ENCODE data around the gene RPL26. TPM values are rescaled to one million over a fixed set of nuclear protein-coding genes. Genes with fewer than 3 reads are reported as not detected.

Gene RPL26
- total RNA-seq, 4 donors from 2014 or later = 851 to 2,184 (median 1,124) TPM

DNA sequence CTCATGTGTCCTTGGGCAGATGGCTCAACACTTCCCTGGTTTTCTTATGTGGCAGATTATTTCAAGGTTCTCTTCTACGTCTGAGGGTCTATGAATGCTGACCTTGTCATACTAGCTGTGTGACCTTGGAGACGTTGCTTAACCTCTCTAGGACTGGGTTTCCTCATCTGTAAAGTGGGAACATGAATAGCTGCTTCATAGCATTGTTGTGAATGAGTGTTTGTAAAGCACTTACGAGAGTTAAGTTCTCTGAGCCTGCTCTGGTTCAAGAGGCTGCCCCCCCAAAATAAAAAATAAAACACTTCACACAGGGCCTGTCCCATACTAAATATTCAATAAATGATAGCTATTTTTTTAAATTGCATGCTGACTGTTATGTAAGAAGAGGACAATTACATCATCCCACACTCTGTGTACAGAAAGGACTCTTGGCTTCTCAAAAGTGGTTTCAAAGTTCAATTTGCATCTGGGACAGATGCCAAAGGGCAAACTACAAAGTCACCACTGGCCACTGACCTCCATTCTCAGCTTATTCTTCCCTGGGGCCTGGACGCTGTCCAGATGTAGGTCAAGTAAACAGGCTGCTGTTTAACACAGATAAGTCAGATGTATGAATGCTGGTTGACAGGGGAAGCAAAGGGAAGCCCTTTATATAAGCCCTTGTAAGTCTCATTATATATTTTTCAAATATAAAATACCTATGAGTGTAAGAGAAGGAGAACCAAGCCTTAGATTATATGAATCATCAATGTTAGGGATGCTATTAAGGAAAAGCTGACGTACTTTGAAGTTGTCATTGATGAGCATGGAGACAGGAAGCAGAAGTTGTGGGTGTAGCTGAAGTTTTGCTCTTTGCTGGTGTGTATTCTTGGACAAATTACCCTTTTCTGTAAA, 37.3 kb upstream of the RPL26 start:
- Histone ChIP-seq H3K27me3 (no peaks in the 10 kb centered on the region), H3K4me3 (no peak overlapping the region), H3K9me3 (no peaks in the 10 kb centered on the region), H3K36me3 (no peaks in the 10 kb centered on the region), H3K27ac (peak overlapping the region in 3 of 4 donors; percentile 36 to 71 (median 54)), H3K4me1 (peaks cover 0 to 21% (median 5%) of the 10 kb centered on the region in 4 donors)
- no peak for TF ChIP-seq POLR2A (IDR thresholded peaks at IDR 0.05)
- TF ChIP-seq, protein P1, sequence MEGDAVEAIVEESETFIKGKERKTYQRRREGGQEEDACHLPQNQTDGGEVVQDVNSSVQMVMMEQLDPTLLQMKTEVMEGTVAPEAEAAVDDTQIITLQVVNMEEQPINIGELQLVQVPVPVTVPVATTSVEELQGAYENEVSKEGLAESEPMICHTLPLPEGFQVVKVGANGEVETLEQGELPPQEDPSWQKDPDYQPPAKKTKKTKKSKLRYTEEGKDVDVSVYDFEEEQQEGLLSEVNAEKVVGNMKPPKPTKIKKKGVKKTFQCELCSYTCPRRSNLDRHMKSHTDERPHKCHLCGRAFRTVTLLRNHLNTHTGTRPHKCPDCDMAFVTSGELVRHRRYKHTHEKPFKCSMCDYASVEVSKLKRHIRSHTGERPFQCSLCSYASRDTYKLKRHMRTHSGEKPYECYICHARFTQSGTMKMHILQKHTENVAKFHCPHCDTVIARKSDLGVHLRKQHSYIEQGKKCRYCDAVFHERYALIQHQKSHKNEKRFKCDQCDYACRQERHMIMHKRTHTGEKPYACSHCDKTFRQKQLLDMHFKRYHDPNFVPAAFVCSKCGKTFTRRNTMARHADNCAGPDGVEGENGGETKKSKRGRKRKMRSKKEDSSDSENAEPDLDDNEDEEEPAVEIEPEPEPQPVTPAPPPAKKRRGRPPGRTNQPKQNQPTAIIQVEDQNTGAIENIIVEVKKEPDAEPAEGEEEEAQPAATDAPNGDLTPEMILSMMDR (IDR thresholded peaks at IDR 0.05) = no peak
- DNase-seq = peak; percentile 23 to 82 (median 66)

DNA sequence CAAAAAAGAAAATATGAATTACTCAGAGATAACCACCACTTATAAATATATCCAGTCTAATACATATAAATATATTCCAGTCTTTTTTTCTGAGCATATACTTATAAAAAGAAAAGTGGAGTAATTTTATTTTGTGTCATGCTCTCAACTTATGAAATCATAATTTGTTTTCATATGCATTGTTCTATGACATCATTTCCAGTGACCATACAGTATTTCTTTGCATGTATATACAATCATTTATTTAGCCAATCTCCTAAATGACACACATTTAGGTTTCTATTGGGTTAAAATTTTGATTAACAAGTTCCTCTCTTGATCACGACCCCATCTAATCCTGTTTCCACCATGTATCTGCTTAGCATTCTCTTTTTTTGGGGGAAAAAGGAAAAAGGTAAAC, 36.3 kb upstream of the RPL26 start:
- Histone ChIP-seq H3K27me3 (no peaks in the 10 kb centered on the region), H3K27ac (no peak overlapping the region), H3K4me3 (no peak overlapping the region), H3K4me1 (peaks cover 0 to 21% (median 5%) of the 10 kb centered on the region in 4 donors), H3K36me3 (no peaks in the 10 kb centered on the region), H3K9me3 (no peaks in the 10 kb centered on the region)
- no peak for DNase-seq
- TF ChIP-seq, protein P1 (IDR thresholded peaks at IDR 0.05) = no peak
- no peak for TF ChIP-seq POLR2A (IDR thresholded peaks at IDR 0.05)

DNA sequence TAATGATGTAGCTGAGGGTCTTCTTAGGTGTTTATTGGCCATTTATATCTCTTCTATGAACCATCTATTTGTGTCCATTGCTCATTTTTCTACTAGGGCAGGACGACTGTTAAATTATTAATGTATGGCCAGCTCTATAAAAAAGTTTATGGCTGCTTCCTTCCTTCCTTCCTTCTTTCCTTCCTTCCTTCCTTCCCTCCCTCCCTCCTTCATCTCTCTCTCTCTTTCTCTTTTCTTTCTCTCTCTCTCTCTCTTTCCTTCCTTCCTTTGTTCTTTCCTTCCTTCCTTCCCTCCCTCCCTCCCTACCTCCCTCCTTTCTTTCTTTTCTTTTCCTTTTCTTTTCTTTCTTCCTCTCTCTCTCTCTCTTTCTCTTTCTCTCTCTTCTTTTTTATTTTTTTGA, 35.5 kb upstream of the RPL26 start:
- Histone ChIP-seq H3K4me1 (peaks cover 0 to 21% (median 5%) of the 10 kb centered on the region in 4 donors), H3K9me3 (no peaks in the 10 kb centered on the region), H3K4me3 (no peak overlapping the region), H3K27me3 (no peaks in the 10 kb centered on the region), H3K36me3 (no peaks in the 10 kb centered on the region), H3K27ac (no peak overlapping the region)
- TF ChIP-seq, protein P1 (IDR thresholded peaks at IDR 0.05) = no peak
- no peak for TF ChIP-seq POLR2A (IDR thresholded peaks at IDR 0.05)
- DNase-seq = no peak

DNA sequence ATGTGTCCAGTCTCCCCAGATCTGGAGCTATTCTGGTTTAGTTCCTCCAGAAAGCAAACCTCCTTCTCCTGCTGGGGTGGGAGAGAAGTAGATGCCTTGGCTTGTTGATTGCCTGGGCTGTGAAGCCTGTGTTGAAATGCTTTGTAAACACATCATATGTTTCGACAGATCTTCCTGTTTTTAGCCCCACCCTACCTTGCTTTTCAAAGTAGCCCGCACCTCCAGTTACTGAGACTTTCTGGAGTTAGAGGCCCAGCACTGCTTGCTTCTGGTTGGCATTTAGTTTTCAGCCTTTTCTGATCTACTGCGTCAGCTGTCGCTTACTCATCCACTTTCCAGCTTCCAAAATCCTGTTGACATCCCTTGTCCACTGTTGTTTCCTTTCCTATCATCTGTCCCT, 34.8 kb upstream of the RPL26 start:
- Histone ChIP-seq H3K4me1 (peaks cover 0 to 21% (median 5%) of the 10 kb centered on the region in 4 donors), H3K27me3 (no peaks in the 10 kb centered on the region), H3K4me3 (no peak overlapping the region), H3K27ac (no peak overlapping the region), H3K9me3 (no peaks in the 10 kb centered on the region), H3K36me3 (no peaks in the 10 kb centered on the region)
- DNase-seq = no peak
- TF ChIP-seq, protein P1 (IDR thresholded peaks at IDR 0.05) = no peak
- TF ChIP-seq POLR2A (IDR thresholded peaks at IDR 0.05) = no peak

DNA sequence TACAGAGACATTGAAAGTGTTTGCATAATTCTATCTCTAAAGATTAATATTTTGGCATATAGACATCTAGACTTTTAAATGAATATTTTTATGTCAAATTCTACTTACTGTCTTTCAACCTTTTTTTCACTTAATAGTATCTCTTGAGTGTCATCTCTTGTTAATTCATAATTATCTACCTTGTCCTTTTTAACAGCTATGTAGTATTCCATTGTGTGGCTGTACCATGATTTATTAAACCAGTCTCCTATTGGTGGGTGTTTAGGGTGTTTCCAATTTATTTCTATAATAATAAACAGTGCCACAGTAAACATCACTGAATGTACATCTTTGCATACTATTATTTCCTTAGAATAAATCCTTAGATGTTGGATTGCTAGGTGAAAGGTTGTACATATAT, 30.9 kb upstream of the RPL26 start:
- DNase-seq = no peak
- H3K4me3 ChIP-seq = no peak overlapping the region
- no peaks in the 10 kb centered on the region for H3K27me3 ChIP-seq
- no peaks in the 10 kb centered on the region for H3K9me3 ChIP-seq
- H3K4me1 ChIP-seq = peaks cover 0 to 6% (median 0%) of the 10 kb centered on the region in 4 donors
- no peak overlapping the region for H3K27ac ChIP-seq
- no peak for TF ChIP-seq POLR2A (IDR thresholded peaks at IDR 0.05)
- TF ChIP-seq, protein P1 (IDR thresholded peaks at IDR 0.05) = no peak
- no peaks in the 10 kb centered on the region for H3K36me3 ChIP-seq

All from Peyer's patch (tissue), 4 donors.